Liver (tissue), 2 donors: ENCODE results near the gene C11orf97.

Source experiments
- CTCF ChIP-seq: fragments of 150-350 bp; IDR thresholded peaks from 2 replicates; pipeline ENCODE4 v1.5.1; 2017; ENCODE audit warnings: improper control_type of control experiment, low read depth, low read length; ENCODE audit not compliant: missing input control
- MAX ChIP-seq: IDR thresholded peaks from 2 replicates; pipeline ENCODE4 v1.6.1; 2016; ENCODE audit warnings: antibody characterized with exemption
- donor health status: healthy.

GRCh38 chr11:94563848-94564467, 51.7 kb downstream of the C11orf97 start:
- TF ChIP-seq CTCF, result no peak
- no peak for TF ChIP-seq MAX
